MCF 10A (cell line): Measurements from ENCODE around the gene TRIM29. TPM values are rescaled to one million over a fixed set of nuclear protein-coding genes. Genes with fewer than 3 reads are reported as not detected.

Source experiments
- BruUV-seq: library from RNA; stranded (reverse); fragments of 400-500 nt; replicated peaks from 2 replicates; lab custom pipeline; 2021; lab: Mats Ljungman, UMichigan
- CTCF ChIA-PET: fragments of 300-600 bp; sonication (Branson Sonifier 250); formaldehyde crosslinking; extraction: SDS; loops from one replicate; lab custom pipeline; 2021; ENCODE audit warnings: antibody characterized with exemption, inconsistent platforms; lab: Yijun Ruan, JAX
- POLR2A ChIA-PET: fragments of 300-600, 350-650 bp; sonication (Branson Sonifier 250); formaldehyde crosslinking; extraction: SDS; loops from one replicate; lab custom pipeline; 2020; ENCODE audit warnings: antibody characterized with exemption, inconsistent platforms; lab: Yijun Ruan, JAX
- DNase-seq: peaks from one replicate; pipeline ENCODE4 v3.0.0-alpha.2; 2018; ENCODE audit not compliant: unreplicated experiment
- H3K27ac Mint-ChIP-seq: one replicate; pipeline ENCODE4 v1.8.0; 2022; ENCODE audit warnings: mild to moderate bottlenecking, low read depth, mixed read lengths; ENCODE audit not compliant: unreplicated experiment
- H3K27me3 Mint-ChIP-seq: one replicate; pipeline ENCODE4 v1.8.0; 2022; ENCODE audit warnings: mixed read lengths; ENCODE audit not compliant: insufficient read depth, unreplicated experiment
- H3K36me3 Mint-ChIP-seq: one replicate; pipeline ENCODE4 v1.8.0; 2022; ENCODE audit warnings: mild to moderate bottlenecking, moderate library complexity, mixed read lengths; ENCODE audit not compliant: insufficient read depth, unreplicated experiment
- H3K4me1 Mint-ChIP-seq: one replicate; pipeline ENCODE4 v1.8.0; 2022; ENCODE audit warnings: mixed read lengths; ENCODE audit not compliant: insufficient read depth, unreplicated experiment
- H3K4me3 Mint-ChIP-seq: one replicate; pipeline ENCODE4 v1.8.0; 2022; ENCODE audit warnings: mild to moderate bottlenecking, moderate library complexity, mixed read lengths; ENCODE audit not compliant: unreplicated experiment
- H3K9me3 Mint-ChIP-seq: one replicate; pipeline ENCODE4 v1.8.0; 2022; ENCODE audit warnings: mixed read lengths; ENCODE audit not compliant: unreplicated experiment
- intact Hi-C: fragments of 100-400 bp; cut with micrococcal nuclease; formaldehyde crosslinking; loops from 2 replicates; pipeline ENCODE4 v1.14.1; 2022
- total RNA-seq: library from RNA; stranded (reverse); gene quantifications from 2 replicates; pipeline ENCODE4 v1.2.3, GENCODE V29; 2022
- TF ChIP-seq, protein P1 (sequence below): fragments of 200-600 bp; IDR thresholded peaks from one replicate; pipeline ENCODE4 v1.8.0; 2022; ENCODE audit warnings: antibody characterized with exemption, mild to moderate bottlenecking; ENCODE audit not compliant: unreplicated experiment

Gene TRIM29
- total RNA-seq, 1 experiment from 2014 or later = 93.4 TPM

DNA sequence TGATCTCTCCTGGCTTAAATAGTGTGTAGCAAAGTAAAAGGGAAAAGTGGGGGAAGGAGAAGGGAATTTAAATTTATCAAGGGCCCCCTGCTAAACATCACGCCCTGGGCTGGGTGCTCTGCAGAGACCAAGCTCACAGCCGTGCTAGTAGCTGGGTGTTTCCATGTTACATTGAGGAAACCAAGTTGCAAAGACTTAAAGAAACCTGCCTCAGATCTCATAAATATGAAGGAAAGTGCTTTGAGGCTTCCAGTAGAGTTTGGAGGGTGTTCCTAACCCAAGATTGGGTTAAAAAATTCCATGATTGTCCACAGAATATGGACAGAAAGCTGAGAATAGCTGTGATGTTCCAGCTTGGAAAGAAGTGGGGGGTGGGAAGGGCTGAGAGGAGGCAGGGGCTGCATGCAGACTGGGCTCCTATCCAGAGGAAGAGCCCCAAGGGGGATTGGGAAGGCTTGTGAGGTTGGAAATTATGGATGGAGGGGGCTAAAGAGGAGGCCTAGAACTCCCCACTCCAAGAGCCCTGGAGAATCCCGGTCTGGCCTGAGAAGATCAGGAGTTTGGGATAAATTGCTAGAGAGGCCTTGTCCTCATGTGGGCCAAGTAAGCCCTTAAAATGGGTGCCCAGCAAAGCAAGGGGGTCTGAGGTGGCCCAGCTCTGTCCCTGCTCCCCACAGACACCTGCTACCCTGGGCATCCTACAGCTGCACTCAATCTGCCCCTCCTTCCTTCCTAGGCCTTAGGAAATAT is 48.0 kb upstream of the TRIM29 start:
- no peak for DNase-seq
- CTCF ChIA-PET = interaction anchor here (0.5 to 2.0 kb wide), 4 partner anchors 13 to 117 kb away, joined by 3 to 5 read pairs (median 4); no protein-coding TSS in a partner anchor
- BruUV-seq = no TSS peak
- peak overlapping the region; percentile 16 for H3K27ac Mint-ChIP-seq
- H3K4me1 Mint-ChIP-seq = peaks cover 10% of the 10 kb centered on the region
- intact Hi-C loops = no loop called here
- TF ChIP-seq, protein P1, sequence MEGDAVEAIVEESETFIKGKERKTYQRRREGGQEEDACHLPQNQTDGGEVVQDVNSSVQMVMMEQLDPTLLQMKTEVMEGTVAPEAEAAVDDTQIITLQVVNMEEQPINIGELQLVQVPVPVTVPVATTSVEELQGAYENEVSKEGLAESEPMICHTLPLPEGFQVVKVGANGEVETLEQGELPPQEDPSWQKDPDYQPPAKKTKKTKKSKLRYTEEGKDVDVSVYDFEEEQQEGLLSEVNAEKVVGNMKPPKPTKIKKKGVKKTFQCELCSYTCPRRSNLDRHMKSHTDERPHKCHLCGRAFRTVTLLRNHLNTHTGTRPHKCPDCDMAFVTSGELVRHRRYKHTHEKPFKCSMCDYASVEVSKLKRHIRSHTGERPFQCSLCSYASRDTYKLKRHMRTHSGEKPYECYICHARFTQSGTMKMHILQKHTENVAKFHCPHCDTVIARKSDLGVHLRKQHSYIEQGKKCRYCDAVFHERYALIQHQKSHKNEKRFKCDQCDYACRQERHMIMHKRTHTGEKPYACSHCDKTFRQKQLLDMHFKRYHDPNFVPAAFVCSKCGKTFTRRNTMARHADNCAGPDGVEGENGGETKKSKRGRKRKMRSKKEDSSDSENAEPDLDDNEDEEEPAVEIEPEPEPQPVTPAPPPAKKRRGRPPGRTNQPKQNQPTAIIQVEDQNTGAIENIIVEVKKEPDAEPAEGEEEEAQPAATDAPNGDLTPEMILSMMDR = no peak
- H3K27me3 Mint-ChIP-seq = no peaks in the 10 kb centered on the region
- POLR2A ChIA-PET = interaction anchor here (0.6 kb wide), 2 partner anchors 23 to 49 kb away, joined by 3 read pairs; no protein-coding TSS in a partner anchor
- H3K4me3 Mint-ChIP-seq = no peak overlapping the region
- H3K36me3 Mint-ChIP-seq = no peaks in the 10 kb centered on the region
- no peaks in the 10 kb centered on the region for H3K9me3 Mint-ChIP-seq

DNA sequence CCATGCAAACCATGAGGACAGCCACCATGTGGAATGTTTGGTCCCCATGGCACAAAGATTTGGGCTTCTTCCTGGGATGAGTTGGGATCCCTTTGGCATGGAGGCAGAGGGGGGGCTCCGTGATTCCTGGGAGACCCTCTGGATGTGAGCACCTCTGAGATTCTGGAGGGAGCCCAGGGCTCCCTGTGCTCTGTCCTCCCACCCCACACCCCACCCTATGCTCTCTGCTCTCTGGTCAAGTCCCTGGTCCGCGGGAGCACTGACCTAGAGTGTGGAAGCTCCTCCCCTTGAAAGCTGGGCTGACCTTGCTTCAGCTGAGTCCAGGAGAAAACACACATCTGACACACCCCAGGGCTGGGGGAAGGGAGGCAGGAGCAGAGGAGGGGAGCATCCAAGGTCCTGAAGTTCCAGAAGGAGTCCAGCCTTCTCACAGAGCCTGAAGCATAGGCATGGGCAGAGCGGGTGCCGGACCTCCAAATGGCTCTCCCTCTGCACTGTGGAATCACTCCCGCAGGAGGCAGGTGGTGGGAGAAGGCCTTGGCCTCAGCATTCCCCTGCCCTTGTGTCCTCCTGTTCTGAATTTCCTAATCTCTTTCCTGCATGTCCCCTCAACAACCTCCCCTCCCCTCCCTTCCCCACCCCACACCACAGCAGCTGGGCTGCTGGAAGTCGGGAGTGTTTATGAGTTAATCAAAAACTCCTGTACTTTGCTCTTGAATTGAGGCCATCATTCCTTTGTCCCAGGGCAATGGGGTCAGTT is 47.2 kb upstream of the TRIM29 start:
- CTCF ChIA-PET = interaction anchor here (0.5 to 0.9 kb wide), 3 partner anchors 12 to 117 kb away, joined by 3 to 5 read pairs (median 3); no protein-coding TSS in a partner anchor
- Mint-ChIP-seq H3K4me3 (no peak overlapping the region), H3K27ac (no peak overlapping the region), H3K9me3 (no peaks in the 10 kb centered on the region), H3K36me3 (no peaks in the 10 kb centered on the region), H3K4me1 (peaks cover 10% of the 10 kb centered on the region), H3K27me3 (no peaks in the 10 kb centered on the region)
- DNase-seq = no peak
- POLR2A ChIA-PET = no interaction called here
- no TSS peak for BruUV-seq
- intact Hi-C loops = no loop called here
- TF ChIP-seq, protein P1 = no peak

DNA sequence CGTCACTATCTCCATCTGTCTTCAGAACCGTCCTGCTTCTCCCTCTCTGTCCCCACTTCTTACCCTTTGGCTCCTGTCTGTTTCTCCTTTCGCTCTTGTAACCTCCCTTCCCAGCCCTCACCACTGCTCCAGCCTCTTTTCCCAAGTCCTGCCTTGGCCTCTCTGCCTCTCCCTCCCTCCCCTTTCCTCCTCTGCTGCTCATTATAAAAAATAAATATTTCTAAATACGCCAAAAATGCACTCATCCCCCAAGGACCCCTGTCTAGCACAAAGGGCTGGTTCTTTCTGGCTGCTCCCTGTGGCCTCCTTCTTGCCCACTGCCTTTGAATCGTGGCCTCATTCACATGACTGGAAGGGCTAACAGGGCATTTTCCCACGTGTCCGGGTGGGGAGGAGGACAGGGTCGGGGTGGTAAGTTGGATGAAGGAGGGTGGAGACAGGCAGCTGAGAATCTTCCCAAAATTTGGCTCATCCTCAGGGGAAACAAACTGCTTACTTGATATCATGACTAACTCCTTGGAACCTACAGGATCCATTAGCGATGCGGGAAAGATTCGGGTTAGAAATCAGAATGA is 46.5 kb upstream of the TRIM29 start:
- CTCF ChIA-PET = interaction anchor here (0.9 kb wide), 1 partner anchor 118 kb away, joined by 3 read pairs; no protein-coding TSS in a partner anchor
- H3K9me3 Mint-ChIP-seq = no peaks in the 10 kb centered on the region
- H3K27ac Mint-ChIP-seq = no peak overlapping the region
- H3K4me3 Mint-ChIP-seq = no peak overlapping the region
- intact Hi-C loops = no loop called here
- TF ChIP-seq, protein P1 = no peak
- no TSS peak for BruUV-seq
- no peak for DNase-seq
- H3K4me1 Mint-ChIP-seq = peaks cover 14% of the 10 kb centered on the region
- POLR2A ChIA-PET = no interaction called here
- H3K27me3 Mint-ChIP-seq = no peaks in the 10 kb centered on the region
- no peaks in the 10 kb centered on the region for H3K36me3 Mint-ChIP-seq
